DOHH2 (cell line): ENCODE data around the gene BABAM2.

ENCODE experiments used
- H3F3A ChIP-seq: fragments of 200-600 bp; sonication (generic), shearing (Covaris generic); 2 replicates; pipeline ENCODE4 v1.6.0; 2016; ENCODE audit warnings: antibody characterized with exemption, mild to moderate bottlenecking; ENCODE audit not compliant: control insufficient read depth, insufficient read depth
- H3K27ac ChIP-seq: fragments of 200-600 bp; sonication (generic); 2 replicates; pipeline ENCODE4 v1.5.1; 2014; ENCODE audit warnings: low read depth, mild to moderate bottlenecking, low read length, moderate library complexity
- H3K27me3 ChIP-seq: fragments of 200-600 bp; sonication (generic); 2 replicates; pipeline ENCODE4 v1.6.1; 2014; ENCODE audit warnings: mild to moderate bottlenecking, low read length, mixed read lengths; ENCODE audit not compliant: control insufficient read depth
- H3K36me3 ChIP-seq: fragments of 200-600 bp; sonication (generic); 2 replicates; pipeline ENCODE4 v1.6.1; 2014; ENCODE audit warnings: mild to moderate bottlenecking, low read length, moderate library complexity, mixed read lengths; ENCODE audit not compliant: control insufficient read depth
- H3K4me1 ChIP-seq: fragments of 200-600 bp; sonication (generic); 2 replicates; pipeline ENCODE4 v1.6.1; 2014; ENCODE audit warnings: mild to moderate bottlenecking, low read length, mixed read lengths; ENCODE audit not compliant: control insufficient read depth
- H3K4me2 ChIP-seq: fragments of 200-600 bp; sonication (generic); 2 replicates; pipeline ENCODE4 v1.6.0; 2014; ENCODE audit warnings: mild to moderate bottlenecking, low read length, moderate library complexity
- H3K4me3 ChIP-seq: fragments of 200-600 bp; sonication (generic); 2 replicates; pipeline ENCODE4 v1.5.1; 2014; ENCODE audit warnings: mild to moderate bottlenecking, low read length, mixed read lengths
- H3K79me2 ChIP-seq: fragments of 200-600 bp; sonication (generic); 2 replicates; pipeline ENCODE4 v1.6.1; 2014; ENCODE audit warnings: mild to moderate bottlenecking, low read length, mixed read lengths; ENCODE audit not compliant: control insufficient read depth
- H3K9me2 ChIP-seq: fragments of 200-600 bp; sonication (generic); replicated peaks from 2 replicates; pipeline ENCODE4 v1.6.1; 2014; ENCODE audit warnings: mild to moderate bottlenecking, low read length, mixed read lengths; ENCODE audit not compliant: control insufficient read depth
- H3K9me3 ChIP-seq: fragments of 200-600 bp; sonication (generic); 2 replicates; pipeline ENCODE4 v1.6.1; 2014; ENCODE audit warnings: antibody characterized with exemption, low read length, mixed read lengths; ENCODE audit not compliant: control insufficient read depth, insufficient read depth
- H4K20me1 ChIP-seq: fragments of 200-600 bp; sonication (generic); 2 replicates; pipeline ENCODE4 v1.6.0; 2014; ENCODE audit warnings: low read depth, mild to moderate bottlenecking, antibody characterized with exemption, low read length, moderate library complexity; ENCODE audit not compliant: control insufficient read depth, insufficient read depth
- CTCF ChIP-seq: fragments of 200-600 bp; sonication (generic); IDR thresholded peaks from one replicate; pipeline ENCODE4 v1.5.1; 2014; ENCODE audit warnings: antibody characterized with exemption, mild to moderate bottlenecking, low read depth, low read length; ENCODE audit not compliant: poor library complexity, severe bottlenecking
- EZH2phosphoT487 ChIP-seq: fragments of 200-600 bp; sonication (generic); IDR thresholded peaks from 2 replicates; pipeline ENCODE4 v1.6.1; 2017; ENCODE audit warnings: borderline replicate concordance, mild to moderate bottlenecking, antibody characterized with exemption, low read length, moderate library complexity, mixed read lengths

The BABAM2 gene

GRCh38 chr2:27955384-27956161 is 65.0 kb downstream of the BABAM2 start:
- H3F3A ChIP-seq, result no peaks in the 10 kb centered on the region
- peaks cover 3% of the 10 kb centered on the region; the same call in 1 of the 2 replicates for H4K20me1 ChIP-seq
- peaks cover 12% of the 10 kb centered on the region for H3K4me1 ChIP-seq
- no peaks in the 10 kb centered on the region for H3K9me3 ChIP-seq
- H3K4me2 ChIP-seq, result no peak overlapping the region
- H3K36me3 ChIP-seq, result no peaks in the 10 kb centered on the region
- H3K4me3 ChIP-seq, result no peak overlapping the region
- H3K9me2 ChIP-seq, result no peaks in the 10 kb centered on the region
- TF ChIP-seq CTCF, result no peak
- TF ChIP-seq EZH2phosphoT487, result no peak
- H3K27ac ChIP-seq, result no peak overlapping the region
- no peaks in the 10 kb centered on the region for H3K27me3 ChIP-seq
- peaks cover 3% of the 10 kb centered on the region for H3K79me2 ChIP-seq

- H3K27ac ChIP-seq, result no peak overlapping the region
- H3K9me2 ChIP-seq, result no peaks in the 10 kb centered on the region
- H3K9me3 ChIP-seq, result no peaks in the 10 kb centered on the region
- H3K4me1 ChIP-seq, result peaks cover 12% of the 10 kb centered on the region
- no peak overlapping the region for H3K4me3 ChIP-seq
- H3K27me3 ChIP-seq, result no peaks in the 10 kb centered on the region
- H3K4me2 ChIP-seq, result no peak overlapping the region
- no peaks in the 10 kb centered on the region for H3F3A ChIP-seq
- H4K20me1 ChIP-seq, result peaks cover 3% of the 10 kb centered on the region; the same call in 1 of the 2 replicates
- peaks cover 3% of the 10 kb centered on the region for H3K79me2 ChIP-seq
- TF ChIP-seq EZH2phosphoT487 (no peak), CTCF (no peak)
- no peaks in the 10 kb centered on the region for H3K36me3 ChIP-seq
Observed at GRCh38 chr2:27956888-27957287, 66.4 kb downstream of the BABAM2 start.

- Histone ChIP-seq H3K36me3 (no peaks in the 10 kb centered on the region), H3F3A (no peaks in the 10 kb centered on the region), H3K27ac (no peak overlapping the region), H3K4me2 (no peak overlapping the region), H3K79me2 (peaks cover 3% of the 10 kb centered on the region; the same call in 1 of the 2 replicates), H3K27me3 (no peaks in the 10 kb centered on the region), H3K4me3 (no peak overlapping the region), H3K9me2 (no peaks in the 10 kb centered on the region), H3K9me3 (no peaks in the 10 kb centered on the region), H4K20me1 (peaks cover 3% of the 10 kb centered on the region; the same call in 1 of the 2 replicates), H3K4me1 (peaks cover 12% of the 10 kb centered on the region)
- no peak for TF ChIP-seq CTCF
- TF ChIP-seq EZH2phosphoT487, result no peak
Observed at GRCh38 chr2:27958711-27959378, 68.3 kb downstream of the BABAM2 start.
